Activated T-cell treated with anti-CD3 and anti-CD28 coated beads for 4 hours (primary cell): ENCODE results near the gene SYNJ2.

Experiments used
- DNase-seq: peaks from one replicate; pipeline ENCODE4 v3.0.0-alpha.2; 2020

The SYNJ2 gene

DNA sequence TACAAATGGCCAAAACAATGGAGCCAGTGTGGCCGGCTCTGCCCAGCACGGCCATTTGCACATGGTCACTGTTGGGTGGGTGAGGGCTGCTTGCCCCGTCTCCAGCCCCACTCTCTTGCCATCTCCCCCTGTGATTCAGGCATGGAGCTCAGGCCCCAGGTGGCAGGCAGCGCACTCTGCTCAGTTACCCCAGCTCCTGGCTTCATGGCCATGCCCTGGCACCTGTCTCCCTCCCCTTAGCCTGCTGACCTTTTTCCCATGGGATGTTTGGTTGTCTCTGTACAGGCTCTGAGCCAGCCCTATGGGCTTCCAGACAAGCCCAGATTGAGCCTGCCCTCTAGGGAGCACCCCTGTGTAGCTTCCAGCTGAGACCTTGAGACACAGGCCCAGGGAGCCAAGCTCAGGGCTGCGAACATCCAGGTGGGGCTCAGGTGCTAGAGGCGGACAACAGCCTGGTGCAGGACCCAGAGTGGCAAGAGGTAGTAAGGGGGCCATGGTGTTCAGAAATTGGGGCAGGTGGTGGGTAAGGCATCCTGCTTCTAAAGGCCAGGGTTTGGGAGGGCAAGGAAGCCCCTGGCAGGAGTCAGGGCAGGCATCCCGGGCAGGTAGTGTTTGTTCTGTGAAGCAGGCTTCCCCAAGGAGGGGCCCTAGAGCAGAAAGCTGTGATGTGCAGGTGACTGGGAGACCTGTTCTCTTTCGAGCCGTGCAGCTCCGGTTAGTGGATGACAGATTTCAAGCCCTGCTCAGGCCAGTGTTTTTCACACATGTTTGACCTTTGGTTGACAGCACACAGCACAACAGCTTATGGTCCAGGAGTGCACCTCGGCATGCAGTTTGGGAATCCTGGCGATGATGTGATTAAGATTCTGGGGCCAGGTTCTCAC, 17.7 kb downstream of the SYNJ2 start:
- DNase-seq, result no peak

DNA sequence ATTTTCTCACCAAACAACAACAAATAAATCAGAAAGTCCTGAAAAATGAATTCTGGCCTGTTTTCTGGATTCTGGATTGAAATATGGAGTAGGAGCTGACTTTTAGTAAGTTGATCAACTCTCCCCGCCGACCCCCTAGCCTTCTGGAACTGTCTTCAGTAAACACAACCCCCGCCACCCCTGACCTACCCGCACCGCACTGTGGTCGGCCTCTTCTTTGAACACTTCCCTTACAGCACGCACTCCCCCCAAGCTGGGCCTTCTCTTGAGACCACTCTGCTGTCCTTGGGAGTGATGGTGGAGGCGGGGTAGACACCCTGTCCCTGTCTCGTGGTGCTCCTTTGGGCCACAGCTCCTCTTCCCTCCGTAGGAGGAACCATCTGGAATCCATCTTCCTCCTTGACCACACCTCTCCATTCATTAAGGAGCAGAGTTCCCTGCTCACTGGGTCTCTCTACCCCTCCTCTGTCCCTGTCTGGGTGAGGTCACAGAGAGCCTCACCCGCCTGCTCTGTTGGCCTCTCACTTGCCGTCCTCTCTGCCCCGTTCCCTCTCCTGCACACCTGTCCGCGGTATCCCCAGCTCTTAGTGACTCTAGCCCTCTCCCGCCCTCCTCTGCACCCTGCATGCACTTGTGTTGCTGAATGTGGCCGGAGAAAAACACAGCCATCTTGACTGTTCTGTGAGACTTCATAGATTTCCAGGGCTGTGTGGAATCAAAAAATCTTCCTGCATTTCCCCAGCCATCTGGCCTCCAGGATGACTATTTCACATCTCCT, 19.1 kb downstream of the SYNJ2 start:
- no peak for DNase-seq

DNA sequence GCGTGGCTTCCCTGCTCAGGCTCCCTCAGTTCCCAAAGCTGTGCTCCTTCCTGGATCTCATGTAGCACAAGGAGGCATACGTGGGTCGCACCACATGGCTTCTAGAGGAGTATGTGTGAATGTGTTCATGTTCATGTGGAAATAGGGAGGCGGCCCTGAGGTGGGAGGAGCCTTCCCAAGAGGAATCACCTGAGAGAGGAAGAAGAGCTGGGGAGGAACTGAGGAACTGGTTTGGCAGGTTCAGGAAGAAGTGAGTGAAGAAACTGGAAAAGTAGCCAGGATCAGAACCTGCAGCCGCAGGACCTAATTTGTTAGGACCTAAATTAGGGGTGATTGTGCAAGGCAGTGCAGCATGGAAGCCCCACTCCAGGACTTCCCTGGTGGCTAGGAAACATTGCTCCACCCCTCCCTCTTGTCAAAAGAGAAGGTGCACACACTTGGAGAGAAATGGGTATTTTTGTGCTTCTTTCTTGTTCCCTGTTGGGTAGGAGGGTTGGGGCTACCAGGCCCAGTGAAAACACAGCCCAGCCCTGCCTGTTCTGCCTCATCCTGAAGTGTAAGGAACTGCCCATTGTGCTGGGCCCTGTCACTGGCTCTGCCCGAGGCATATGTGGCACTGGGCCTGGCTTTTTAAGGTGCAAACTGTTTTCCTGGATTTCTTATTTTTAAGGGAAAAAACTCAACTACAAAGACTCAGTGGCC, 20.7 kb downstream of the SYNJ2 start:
- DNase-seq, result no peak

DNA sequence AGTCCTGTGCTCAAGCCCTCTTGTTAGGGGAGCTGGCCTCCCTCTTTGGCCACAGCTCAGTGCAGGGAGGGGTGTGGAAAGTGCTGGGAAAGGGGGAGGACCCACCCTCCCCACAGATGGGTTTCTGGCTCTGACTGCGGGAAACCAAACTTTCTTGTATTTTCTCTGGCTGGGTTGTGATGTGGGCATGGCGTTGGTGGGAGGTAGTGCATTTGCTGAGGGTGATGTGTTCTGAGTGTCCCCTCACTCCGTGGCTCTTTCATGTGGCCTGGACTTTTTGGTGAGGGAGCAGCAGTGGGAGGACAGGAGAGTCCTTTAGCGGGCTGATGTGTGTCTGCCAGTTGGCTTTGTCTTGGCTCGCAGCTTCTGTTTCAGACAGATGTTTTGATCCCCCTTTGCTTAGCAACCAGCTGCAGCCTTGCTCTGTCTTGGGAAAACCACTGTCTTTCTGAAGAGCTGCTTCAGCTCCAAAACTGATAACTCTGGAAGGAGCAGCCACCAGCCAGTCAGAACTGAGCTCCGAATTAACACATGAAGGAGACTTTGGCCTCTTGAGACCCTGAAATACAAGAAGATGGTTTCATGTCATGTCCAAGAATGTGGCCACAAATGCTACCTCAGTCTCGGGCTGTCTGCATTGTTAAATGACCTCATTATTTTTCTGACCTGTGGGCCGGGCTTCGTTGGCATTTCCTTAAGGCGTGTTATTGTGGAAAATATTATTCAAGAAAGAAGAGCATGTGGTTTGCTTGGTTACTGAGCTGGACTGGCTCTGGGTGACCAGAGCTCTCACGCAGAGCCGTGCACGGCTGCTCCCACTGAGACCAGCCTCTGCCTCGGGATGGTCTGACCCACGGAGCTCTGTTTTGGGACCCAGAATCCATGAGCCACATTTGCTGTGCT, 21.5 kb downstream of the SYNJ2 start:
- no peak for DNase-seq

DNA sequence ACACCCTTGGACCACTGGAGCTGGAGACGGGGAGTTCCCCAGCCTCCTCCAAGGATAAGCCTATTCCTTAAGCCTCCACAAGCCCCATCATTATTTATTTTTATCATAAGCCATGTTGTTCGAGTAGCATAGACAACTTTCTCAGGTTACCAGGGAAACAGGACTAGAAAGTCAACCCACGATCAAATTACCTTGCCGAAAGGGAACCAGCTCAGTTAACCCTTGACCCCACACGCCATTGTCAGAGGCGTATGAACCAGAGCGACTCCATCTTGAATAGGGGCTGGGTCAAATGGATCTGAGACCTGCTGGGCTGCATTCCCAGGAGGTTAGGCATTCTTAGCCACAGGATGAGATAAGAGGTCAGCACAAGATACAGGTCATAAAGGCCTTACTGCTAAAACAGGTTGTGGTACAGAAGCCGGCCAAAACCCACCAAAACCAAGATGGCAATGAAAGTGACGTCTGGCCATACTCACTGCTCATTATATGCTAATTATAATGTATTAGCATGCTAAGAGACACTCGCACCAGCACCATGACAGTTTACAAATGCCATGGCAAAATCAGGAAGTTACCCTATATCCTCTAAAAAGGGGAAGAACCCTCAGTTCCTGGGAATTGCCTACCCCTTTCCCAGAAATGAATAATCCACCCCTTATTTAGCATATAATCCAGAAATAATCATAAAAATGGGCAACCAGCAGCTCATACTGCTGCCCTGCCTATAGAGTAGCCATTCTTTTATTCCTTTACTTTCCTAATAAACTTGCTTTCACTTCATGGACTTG, 22.4 kb downstream of the SYNJ2 start:
- DNase-seq, result no peak

DNA sequence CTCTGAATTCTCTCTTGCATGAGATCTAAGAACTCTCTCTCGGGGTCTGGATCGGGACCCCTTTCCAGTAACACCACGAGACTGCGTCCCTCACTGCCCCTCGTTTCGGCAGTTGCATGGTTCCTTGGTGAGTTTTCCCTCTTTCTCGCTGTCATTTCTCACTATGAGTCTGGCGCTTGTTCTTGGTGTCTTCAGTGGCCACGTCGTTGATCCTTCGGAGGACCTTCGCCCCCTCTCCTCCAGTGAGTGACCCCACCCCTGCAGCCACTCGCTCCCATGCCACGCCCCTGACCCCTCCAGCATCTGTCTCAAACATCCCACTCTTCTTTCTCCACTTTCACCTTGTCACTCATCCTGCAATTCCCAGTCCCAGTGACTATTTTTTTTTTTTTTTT, 23.0 kb downstream of the SYNJ2 start:
- DNase-seq, result no peak

DNA sequence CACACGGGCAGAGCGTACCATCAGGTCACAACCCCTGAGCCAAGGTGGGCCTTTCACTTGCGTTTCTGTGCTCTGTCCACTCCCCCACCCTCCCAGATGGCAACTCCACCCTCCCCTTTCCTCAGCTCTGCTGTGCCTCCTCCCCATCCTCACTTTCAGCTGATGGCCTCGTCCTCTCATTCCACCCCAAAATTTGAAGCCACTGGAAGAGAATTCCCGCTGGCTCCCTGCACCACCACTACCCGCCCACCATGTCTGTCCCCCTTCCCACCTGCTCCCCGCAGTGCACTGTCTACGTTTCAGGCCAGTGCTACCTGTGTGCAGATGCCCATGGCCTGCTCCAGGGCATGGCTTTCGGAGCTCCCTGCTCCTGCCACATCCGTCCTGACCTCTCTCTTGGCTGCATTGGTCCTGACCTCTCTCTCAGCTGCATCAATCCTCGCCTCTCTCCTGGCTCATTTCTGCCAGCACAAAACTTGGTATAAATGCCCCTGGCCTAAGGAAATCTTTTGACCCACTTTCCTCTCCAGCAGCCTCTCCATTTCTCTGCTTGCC, 24.0 kb downstream of the SYNJ2 start:
- no peak for DNase-seq

DNA sequence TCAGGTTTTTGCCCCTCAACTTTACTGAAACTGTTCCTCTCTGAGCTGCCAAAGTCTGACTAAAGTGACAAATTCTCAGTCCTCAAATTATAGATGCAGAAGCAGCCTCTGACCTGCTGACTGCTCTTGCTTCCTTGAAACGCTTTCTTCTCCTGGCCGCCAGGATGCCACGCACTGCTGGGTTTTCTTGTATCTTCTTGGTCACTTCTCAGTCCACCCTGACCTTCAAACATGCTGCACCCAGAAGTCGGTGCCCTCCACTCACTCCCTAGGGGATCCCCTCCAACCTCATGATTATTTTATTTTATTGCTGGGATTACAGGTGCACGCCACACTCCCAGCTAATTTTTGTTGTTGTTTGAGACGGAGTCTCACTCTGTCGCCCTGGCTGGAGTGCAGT, 24.7 kb downstream of the SYNJ2 start:
- DNase-seq, result no peak

DNA sequence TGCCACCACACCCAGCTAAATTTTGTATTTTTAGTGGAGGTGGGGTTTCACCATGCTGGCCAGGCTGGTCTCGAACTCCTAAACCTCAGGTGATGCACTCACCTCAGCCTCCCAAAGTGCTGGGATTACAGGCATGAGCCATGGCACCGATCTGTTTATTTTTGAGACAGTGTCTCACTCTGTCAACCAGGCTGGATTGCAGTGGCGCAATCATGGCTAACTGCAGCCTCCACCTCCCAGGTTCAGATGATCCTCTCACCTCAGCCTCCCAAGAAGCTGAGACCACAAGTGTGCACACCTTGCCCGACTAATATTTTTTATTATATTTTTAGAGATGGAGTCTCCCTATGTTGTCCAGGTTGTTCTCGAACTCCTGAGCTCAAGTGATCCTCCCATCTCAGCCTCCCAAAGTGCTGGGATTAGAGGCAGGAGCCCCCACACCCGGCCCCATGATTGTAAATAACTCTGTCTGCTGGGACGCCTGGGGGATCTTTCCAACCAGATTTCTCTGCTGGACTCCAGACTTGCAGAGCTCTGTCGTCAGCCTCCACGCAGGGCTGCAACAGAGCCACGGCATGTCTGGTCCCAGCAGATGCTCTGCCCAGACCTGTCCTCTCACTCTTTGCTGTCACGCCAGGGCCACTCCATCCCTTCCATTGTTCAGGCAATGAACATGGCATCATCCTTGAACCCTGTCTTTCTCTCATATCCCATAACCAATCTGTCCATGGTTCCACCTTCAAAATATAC, 25.3 kb downstream of the SYNJ2 start:
- no peak for DNase-seq

DNA sequence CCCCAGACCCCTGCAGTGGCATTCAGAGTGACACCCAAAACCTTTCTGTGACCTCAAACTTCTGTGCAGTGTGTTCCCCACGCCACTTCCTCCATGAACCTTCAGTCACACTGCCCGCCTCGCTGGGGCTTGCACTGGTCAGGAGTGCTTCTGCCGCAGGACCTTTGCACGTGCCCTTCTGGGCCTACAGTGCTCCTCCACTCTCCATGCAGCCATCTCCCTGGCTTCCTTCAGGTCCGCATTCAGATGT, 27.1 kb downstream of the SYNJ2 start:
- DNase-seq, result no peak

DNA sequence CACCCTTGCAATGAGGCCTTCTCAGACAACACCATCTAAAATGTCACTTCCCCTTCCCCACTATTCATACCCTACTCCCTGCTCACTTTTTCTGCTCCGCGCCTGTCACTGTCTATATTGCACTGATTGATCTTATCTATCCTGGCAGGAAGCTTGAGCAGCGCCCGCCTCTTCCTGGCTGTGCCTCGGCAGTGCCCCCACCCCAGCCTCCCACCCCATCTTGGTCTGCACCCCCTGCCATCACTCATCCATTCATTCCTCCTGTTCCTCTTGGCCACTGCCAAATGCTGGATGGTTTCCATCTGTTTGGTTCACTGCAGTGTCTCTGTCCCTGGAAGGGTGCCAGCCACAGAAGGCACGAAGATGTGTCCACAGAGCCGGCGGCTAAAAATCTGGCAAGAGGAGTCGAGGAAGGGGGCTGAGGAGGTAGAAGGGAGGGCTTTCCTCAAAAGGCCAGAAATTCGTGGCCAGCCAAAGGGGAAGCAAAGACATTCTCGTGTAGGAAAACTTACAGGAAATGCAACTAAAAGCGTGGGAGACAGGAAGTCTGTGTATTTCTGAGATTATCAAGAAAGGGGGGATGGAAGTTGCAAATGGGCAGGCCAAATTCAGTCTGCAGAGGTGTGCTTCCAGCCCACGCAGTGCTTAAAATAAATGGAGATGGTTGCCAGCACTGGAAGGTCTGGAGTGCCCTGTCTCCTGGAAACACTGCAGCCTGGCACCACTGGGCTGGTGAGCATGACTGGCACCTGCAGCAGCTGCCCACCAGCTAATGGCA, 27.6 kb downstream of the SYNJ2 start:
- no peak for DNase-seq

DNA sequence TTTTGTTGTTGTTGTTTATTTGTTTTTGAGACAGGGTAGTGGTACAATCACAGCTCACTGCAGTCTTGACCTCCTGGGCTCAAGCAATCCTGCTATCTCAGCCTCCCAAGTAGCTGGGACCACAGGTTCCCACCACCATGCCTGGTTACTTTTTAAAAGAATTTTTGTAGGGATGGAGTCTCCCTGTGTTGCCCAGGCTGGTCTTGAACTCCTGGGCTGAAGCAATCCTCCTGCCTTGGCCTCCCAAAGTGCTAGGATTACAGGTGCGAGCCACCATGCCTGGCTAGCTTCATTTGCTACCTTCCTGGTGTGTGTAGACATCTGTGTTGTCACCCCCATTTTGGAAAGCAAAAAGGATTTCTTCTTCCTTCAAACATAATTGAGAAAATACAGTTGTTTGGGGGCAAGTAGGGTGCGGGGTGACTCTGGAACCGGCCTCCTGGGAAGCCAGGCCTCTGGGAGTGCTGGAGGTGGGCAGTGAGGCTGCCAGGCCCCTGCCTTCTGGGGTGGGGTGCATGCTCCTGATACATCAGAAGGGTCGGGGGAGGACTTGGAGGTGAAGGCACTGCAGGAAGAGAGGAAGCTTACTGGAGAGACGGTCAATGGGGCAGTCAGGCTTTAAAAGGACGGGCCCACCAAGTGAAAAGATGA, 28.4 kb downstream of the SYNJ2 start:
- DNase-seq, result no peak

DNA sequence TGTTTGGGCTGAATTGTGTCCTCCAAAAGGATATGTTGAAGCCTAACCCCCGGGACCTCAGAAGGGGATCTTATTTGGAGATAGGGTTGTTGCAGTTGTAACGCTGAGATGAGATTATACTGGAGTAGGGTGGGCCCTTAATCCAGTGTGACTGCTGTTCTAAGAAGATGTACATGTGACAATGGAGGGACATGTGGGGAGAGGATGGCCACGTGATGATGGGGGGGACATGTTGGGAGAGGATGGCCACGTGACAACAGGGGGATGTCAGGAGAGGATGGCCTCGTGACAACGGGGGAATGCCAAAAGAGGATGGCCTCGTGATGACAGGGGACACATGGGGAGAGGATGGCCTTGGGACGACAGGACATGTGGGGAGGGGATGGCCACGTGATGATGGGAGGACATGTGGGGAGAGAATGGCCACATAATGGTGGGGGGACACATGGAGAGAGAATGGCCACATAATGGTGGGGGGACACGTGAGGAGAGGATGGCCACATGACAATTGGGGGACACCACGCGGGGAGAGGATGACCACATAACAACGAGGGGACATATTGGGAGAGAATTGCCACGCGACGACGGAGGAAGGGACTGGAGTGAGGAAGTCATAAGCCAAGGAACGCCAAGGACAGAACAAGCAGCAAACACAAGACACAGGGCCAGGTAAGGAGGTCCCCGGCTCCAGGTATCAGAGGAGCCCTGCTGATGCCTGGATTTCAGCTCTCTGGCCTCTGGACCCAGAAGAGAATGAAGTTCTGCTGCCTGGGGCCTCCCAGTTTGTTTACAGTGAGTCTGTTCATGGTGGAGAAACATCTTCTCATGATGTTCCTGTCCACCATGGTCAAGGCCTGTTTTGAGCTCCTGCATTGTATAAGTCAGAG, 29.2 kb downstream of the SYNJ2 start:
- no peak for DNase-seq

DNA sequence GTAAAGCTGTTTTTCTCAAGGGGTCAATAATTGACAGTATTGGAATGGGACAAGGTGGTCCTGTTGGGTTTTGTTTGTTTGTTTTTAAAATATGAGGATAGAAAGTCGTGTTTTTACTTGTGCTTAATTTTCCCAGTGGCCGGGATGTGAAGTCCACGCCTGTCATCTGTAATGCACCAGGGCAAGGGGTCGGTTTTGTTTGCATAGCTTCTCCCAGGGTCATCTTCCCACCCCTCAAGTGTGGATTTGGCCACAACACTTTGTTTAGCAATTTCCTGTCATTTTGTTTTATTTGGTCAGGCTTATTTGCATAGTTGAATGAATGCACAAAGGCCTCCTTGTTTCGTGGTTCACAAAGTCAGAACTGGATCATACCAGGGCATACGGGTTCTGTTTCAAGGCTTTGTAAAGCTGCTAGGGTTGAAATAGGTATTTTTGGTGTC, 29.8 kb downstream of the SYNJ2 start:
- DNase-seq, result no peak

DNA sequence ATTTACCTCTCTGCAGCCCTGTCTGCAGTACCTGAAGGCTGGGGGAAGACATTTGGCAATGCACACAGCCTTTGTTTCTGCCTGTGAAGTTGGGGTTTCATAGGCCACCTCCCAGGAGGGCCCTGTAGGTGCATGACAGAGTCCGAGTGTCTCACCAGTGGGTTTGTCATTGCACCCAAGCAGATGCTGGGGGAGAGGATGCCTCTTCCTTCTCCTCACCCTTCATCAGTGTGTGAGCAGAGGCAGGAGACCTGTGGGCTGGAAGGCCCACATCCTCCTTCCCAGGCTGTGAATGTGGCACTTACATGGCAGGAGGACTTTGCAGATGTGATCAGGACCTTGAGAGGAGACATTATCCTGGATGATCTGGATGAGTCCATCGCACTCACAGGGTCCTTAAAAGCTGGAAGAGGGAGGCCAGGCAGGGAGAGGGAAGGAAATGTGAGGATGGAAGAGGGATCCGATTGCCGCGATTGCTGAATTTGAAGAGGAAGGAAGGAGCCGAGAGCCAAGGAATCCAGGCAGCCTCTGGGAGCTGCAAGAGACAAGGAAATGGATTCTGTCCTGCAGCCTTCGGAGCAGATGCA, 30.4 kb downstream of the SYNJ2 start:
- no peak for DNase-seq

DNA sequence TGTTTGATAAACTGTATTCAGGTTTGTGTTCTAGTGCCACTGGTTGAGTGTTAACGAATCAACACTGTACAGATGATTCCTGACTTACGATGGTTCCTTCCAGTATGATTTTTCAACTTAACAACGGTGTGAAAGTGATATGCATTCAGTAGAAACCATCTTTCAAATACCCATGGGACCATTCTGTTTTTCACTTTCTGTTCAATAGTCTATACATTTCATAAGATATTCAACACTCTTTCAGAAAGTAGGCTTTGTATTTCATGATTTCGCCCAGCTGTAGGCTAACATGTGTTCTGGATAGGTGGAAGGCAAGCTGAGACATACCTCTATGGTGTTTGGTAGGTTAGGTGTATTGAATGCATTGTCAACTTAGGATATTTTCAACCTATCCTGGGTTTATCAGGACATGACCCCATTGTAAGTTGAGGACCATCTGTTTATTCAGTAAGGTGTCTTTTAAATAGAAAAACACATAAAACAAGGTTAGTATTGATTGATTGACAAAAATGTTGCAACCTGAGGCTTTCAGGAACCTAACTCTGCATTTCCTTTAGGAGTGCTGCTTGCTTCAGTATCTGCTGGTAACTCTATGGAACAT, 32.3 kb downstream of the SYNJ2 start:
- no peak for DNase-seq

DNA sequence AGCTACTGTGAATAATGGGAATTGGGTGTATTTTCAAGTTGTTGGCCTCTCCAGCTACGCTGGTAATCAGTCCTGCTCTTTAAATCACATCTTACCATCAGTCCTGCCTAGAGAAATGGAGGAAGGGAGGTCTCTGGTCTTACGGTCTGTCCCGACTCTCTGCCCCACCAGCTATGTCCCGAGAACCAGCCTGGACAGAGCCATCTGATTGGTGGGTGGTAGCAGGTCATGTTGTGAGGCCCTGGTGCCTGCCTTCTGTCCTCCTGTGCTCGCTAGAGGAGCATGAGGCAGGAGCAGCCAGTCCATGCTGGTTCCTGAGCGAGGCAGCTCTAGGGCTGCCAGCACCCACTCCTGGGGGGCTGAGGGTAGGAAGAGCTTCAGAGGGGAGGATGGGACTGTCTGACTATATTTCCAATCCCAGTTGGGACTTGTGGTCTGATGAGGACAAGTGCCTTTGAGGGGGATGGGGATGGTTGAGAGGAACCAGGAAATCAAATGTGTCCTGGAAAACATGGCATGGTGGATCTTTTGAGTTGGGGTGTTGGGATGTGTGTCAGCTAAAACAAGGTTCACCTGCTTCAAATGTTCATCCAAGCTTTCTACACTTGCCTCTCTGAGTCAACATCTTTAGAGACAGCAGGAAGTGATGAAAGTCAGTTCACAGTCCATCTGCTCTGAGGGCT, 33.0 kb downstream of the SYNJ2 start:
- no peak for DNase-seq
